Loucy (cell line): ENCODE measurements around the gene LCE1C.

ENCODE experiments used
- H2AFZ ChIP-seq: fragments of 200-600 bp; sonication (generic); 2 replicates; pipeline ENCODE4 v1.6.0; 2016; ENCODE audit warnings: antibody characterized with exemption, mild to moderate bottlenecking, low read length, moderate library complexity
- H3F3A ChIP-seq: fragments of 200-600 bp; 2 replicates; pipeline ENCODE4 v1.6.0; 2016; ENCODE audit warnings: antibody characterized with exemption, low read depth, mild to moderate bottlenecking
- H3K27me3 ChIP-seq: fragments of 200-600 bp; sonication (generic); 2 replicates; pipeline ENCODE4 v1.6.1; 2014; ENCODE audit warnings: low read length, mild to moderate bottlenecking; ENCODE audit not compliant: insufficient read depth, poor library complexity, severe bottlenecking
- H3K36me3 ChIP-seq: fragments of 200-600 bp; sonication (generic); 2 replicates; pipeline ENCODE4 v1.6.1; 2016; ENCODE audit warnings: low read length; ENCODE audit not compliant: insufficient read depth
- H3K4me1 ChIP-seq: fragments of 200-600 bp; sonication (generic); 2 replicates; pipeline ENCODE4 v1.5.1; 2014; ENCODE audit warnings: low read length, mild to moderate bottlenecking; ENCODE audit not compliant: insufficient read depth, poor library complexity, severe bottlenecking
- H3K4me2 ChIP-seq: fragments of 200-600 bp; sonication (generic); 2 replicates; pipeline ENCODE4 v1.6.0; 2014; ENCODE audit warnings: antibody characterized with exemption, low read length, low read depth, mild to moderate bottlenecking; ENCODE audit not compliant: poor library complexity, severe bottlenecking
- H3K4me3 ChIP-seq: fragments of 200-600 bp; sonication (generic); 2 replicates; pipeline ENCODE4 v1.5.1; 2014; ENCODE audit warnings: low read length, mild to moderate bottlenecking, mixed read lengths; ENCODE audit not compliant: poor library complexity, severe bottlenecking
- H3K79me2 ChIP-seq: fragments of 200-600 bp; sonication (generic); 2 replicates; pipeline ENCODE4 v1.6.1; 2014; ENCODE audit warnings: low read length; ENCODE audit not compliant: insufficient read depth
- H3K9ac ChIP-seq: fragments of 200-600 bp; sonication (generic); 2 replicates; pipeline ENCODE4 v1.6.0; 2014; ENCODE audit warnings: mild to moderate bottlenecking, low read depth, low read length, moderate library complexity; ENCODE audit not compliant: poor library complexity, severe bottlenecking
- H3K9me2 ChIP-seq: fragments of 200-600 bp; sonication (generic); replicated peaks from 2 replicates; pipeline ENCODE4 v1.6.1; 2016; ENCODE audit warnings: low read depth, low read length, mixed read lengths
- H3K9me3 ChIP-seq: fragments of 200-600 bp; sonication (generic); 2 replicates; pipeline ENCODE4 v1.6.1; 2014; ENCODE audit warnings: mild to moderate bottlenecking, antibody characterized with exemption, low read length, low read depth; ENCODE audit not compliant: insufficient read depth
- H4K20me1 ChIP-seq: fragments of 200-600 bp; sonication (generic); 2 replicates; pipeline ENCODE4 v1.6.0; 2014; ENCODE audit warnings: antibody characterized with exemption, low read length, mild to moderate bottlenecking; ENCODE audit not compliant: insufficient read depth, poor library complexity, severe bottlenecking
- EZH2phosphoT487 ChIP-seq: fragments of 200-600 bp; IDR thresholded peaks from 2 replicates; pipeline ENCODE4 v1.6.1; 2018; ENCODE audit warnings: antibody characterized with exemption, mild to moderate bottlenecking, moderate library complexity, borderline replicate concordance
- TF ChIP-seq, protein P1 (sequence below): fragments of 200-600 bp; sonication (generic); conservative IDR thresholded peaks from 2 replicates; pipeline ENCODE4 v1.5.1; 2014; ENCODE audit warnings: mild to moderate bottlenecking, antibody characterized with exemption, low read length

Gene LCE1C

GRCh38 chr1:152757747-152758146, 48.7 kb downstream of the LCE1C start, which contains the start of gene KPRP:
TSS of gene KPRP (plus strand) at chr1:152758025. CDS start at chr1:152759589, 1,564 bp downstream.
- H3K4me3 ChIP-seq = no peak within 1 kb of the TSS
- no peaks in the 10 kb centered on the region for H3K36me3 ChIP-seq
- no peak within 1 kb of the TSS for H3K4me2 ChIP-seq
- no peaks in the 10 kb centered on the region for H3F3A ChIP-seq
- H3K79me2 ChIP-seq = no peaks in the 10 kb centered on the region
- H3K4me1 ChIP-seq = no peaks in the 10 kb centered on the region
- H3K9ac ChIP-seq = no peak within 1 kb of the TSS
- TF ChIP-seq, protein P1, sequence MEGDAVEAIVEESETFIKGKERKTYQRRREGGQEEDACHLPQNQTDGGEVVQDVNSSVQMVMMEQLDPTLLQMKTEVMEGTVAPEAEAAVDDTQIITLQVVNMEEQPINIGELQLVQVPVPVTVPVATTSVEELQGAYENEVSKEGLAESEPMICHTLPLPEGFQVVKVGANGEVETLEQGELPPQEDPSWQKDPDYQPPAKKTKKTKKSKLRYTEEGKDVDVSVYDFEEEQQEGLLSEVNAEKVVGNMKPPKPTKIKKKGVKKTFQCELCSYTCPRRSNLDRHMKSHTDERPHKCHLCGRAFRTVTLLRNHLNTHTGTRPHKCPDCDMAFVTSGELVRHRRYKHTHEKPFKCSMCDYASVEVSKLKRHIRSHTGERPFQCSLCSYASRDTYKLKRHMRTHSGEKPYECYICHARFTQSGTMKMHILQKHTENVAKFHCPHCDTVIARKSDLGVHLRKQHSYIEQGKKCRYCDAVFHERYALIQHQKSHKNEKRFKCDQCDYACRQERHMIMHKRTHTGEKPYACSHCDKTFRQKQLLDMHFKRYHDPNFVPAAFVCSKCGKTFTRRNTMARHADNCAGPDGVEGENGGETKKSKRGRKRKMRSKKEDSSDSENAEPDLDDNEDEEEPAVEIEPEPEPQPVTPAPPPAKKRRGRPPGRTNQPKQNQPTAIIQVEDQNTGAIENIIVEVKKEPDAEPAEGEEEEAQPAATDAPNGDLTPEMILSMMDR = no peak
- no peak for TF ChIP-seq EZH2phosphoT487
- H4K20me1 ChIP-seq = no peaks in the 10 kb centered on the region
- no peak within 1 kb of the TSS for H2AFZ ChIP-seq
- H3K27me3 ChIP-seq = no peaks in the 10 kb centered on the region
- H3K9me3 ChIP-seq = no peaks in the 10 kb centered on the region
- H3K9me2 ChIP-seq = no peaks in the 10 kb centered on the region

- no peak overlapping the region for H3K4me3 ChIP-seq
Observed at GRCh38 chr1:152756872-152757271, 49.6 kb downstream of the LCE1C start.

More at GRCh38 chr1:152756872-152757271, 49.6 kb downstream of the LCE1C start:
- TF ChIP-seq, protein P1 = no peak
- TF ChIP-seq EZH2phosphoT487 = no peak
- Histone ChIP-seq H4K20me1 (no peaks in the 10 kb centered on the region), H3K9me3 (no peaks in the 10 kb centered on the region), H3K9ac (no peak overlapping the region), H3K9me2 (no peaks in the 10 kb centered on the region), H3K4me2 (no peak overlapping the region), H3K36me3 (no peaks in the 10 kb centered on the region), H3F3A (no peaks in the 10 kb centered on the region), H3K79me2 (no peaks in the 10 kb centered on the region), H3K27me3 (no peaks in the 10 kb centered on the region), H2AFZ (no peak overlapping the region), H3K4me1 (no peaks in the 10 kb centered on the region)
